Activated naive CD4-positive, alpha-beta T cell treated with anti-CD3 and anti-CD28 coated beads, Interleukin-2, amount 10 ng/mL, durations not matched to agents 7 days and 5 days (primary cell): ENCODE measurements around the gene SLC1A5.

ENCODE experiments used
- CTCF ChIA-PET: fragments of 350-600 bp; sonication (Branson Sonifier 250); formaldehyde crosslinking; loops from one replicate; lab custom pipeline; 2021; ENCODE audit warnings: antibody characterized with exemption; lab: Charles Lee
- DNase-seq: peaks from one replicate; pipeline ENCODE4 v3.0.0-alpha.2; 2020
- H3K27ac Mint-ChIP-seq: one replicate; pipeline ENCODE4 v1.8.0; 2021; ENCODE audit warnings: mild to moderate bottlenecking, moderate library complexity, mixed read lengths
- H3K27me3 Mint-ChIP-seq: one replicate; pipeline ENCODE4 v1.8.0; 2021; ENCODE audit warnings: mild to moderate bottlenecking, mixed read lengths
- H3K36me3 Mint-ChIP-seq: one replicate; pipeline ENCODE4 v1.8.0; 2021; ENCODE audit warnings: mixed read lengths
- H3K4me1 Mint-ChIP-seq: one replicate; pipeline ENCODE4 v1.8.0; 2021; ENCODE audit warnings: mixed read lengths
- H3K4me3 Mint-ChIP-seq: one replicate; pipeline ENCODE4 v1.8.0; 2021; ENCODE audit warnings: mild to moderate bottlenecking, moderate library complexity, mixed read lengths
- H3K9me3 Mint-ChIP-seq: one replicate; pipeline ENCODE4 v1.8.0; 2021; ENCODE audit warnings: mixed read lengths

Gene SLC1A5

GRCh38 chr19:46728208-46728607 lies 60.2 kb downstream of the SLC1A5 start:
- no peak for DNase-seq
- Mint-ChIP-seq H3K4me3 (no peak overlapping the region), H3K36me3 (peaks cover 58% of the 10 kb centered on the region), H3K4me1 (peaks cover 22% of the 10 kb centered on the region), H3K9me3 (no peaks in the 10 kb centered on the region), H3K27ac (no peak overlapping the region), H3K27me3 (no peaks in the 10 kb centered on the region)
- CTCF ChIA-PET: interaction anchor here (0.5 to 5.9 kb wide), 18 partner anchors 9 to 198 kb away, joined by 3 to 73 read pairs (median 4); no protein-coding TSS in a partner anchor

GRCh38 chr19:46727757-46728156 lies 60.6 kb downstream of the SLC1A5 start:
- Mint-ChIP-seq H3K4me3 (no peak overlapping the region), H3K9me3 (no peaks in the 10 kb centered on the region), H3K4me1 (peaks cover 23% of the 10 kb centered on the region), H3K36me3 (peaks cover 58% of the 10 kb centered on the region), H3K27me3 (no peaks in the 10 kb centered on the region), H3K27ac (peak overlapping the region; percentile 72)
- DNase-seq: no peak
- CTCF ChIA-PET: interaction anchor here (0.5 to 5.9 kb wide), 11 partner anchors 9 to 182 kb away, joined by 3 to 73 read pairs (median 5); no protein-coding TSS in a partner anchor

- no peak for DNase-seq
- no peak overlapping the region for H3K27ac Mint-ChIP-seq
- H3K4me1 Mint-ChIP-seq: peaks cover 28% of the 10 kb centered on the region
- H3K27me3 Mint-ChIP-seq: no peaks in the 10 kb centered on the region
- CTCF ChIA-PET: interaction anchor here (1.8 to 5.9 kb wide), 3 partner anchors 8 to 22 kb away, joined by 11 to 73 read pairs (median 40); no protein-coding TSS in a partner anchor
- peaks cover 57% of the 10 kb centered on the region for H3K36me3 Mint-ChIP-seq
- no peaks in the 10 kb centered on the region for H3K9me3 Mint-ChIP-seq
- H3K4me3 Mint-ChIP-seq: no peak overlapping the region
Measured at GRCh38 chr19:46726971-46727501, 61.4 kb downstream of the SLC1A5 start.

GRCh38 chr19:46726551-46726950 lies 61.8 kb downstream of the SLC1A5 start:
- Mint-ChIP-seq H3K27me3 (no peaks in the 10 kb centered on the region), H3K36me3 (peaks cover 55% of the 10 kb centered on the region), H3K4me3 (no peak overlapping the region), H3K27ac (no peak overlapping the region), H3K9me3 (no peaks in the 10 kb centered on the region), H3K4me1 (peaks cover 24% of the 10 kb centered on the region)
- CTCF ChIA-PET: interaction anchor here (3.9 to 5.9 kb wide), 2 partner anchors 12 to 22 kb away, joined by 40 to 73 read pairs; no protein-coding TSS in a partner anchor
- no peak for DNase-seq

- Mint-ChIP-seq H3K9me3 (no peaks in the 10 kb centered on the region), H3K27ac (no peak overlapping the region), H3K4me3 (no peak overlapping the region), H3K27me3 (no peaks in the 10 kb centered on the region), H3K36me3 (peaks cover 54% of the 10 kb centered on the region), H3K4me1 (peaks cover 26% of the 10 kb centered on the region)
- no peak for DNase-seq
- CTCF ChIA-PET: interaction anchor here (5.9 kb wide), 1 partner anchor 21 kb away, joined by 73 read pairs; no protein-coding TSS in a partner anchor
Measured at GRCh38 chr19:46725859-46726393, 62.5 kb downstream of the SLC1A5 start.

- CTCF ChIA-PET: interaction anchor here (1.0 kb wide), 1 partner anchor 63 kb away, joined by 3 read pairs; no protein-coding TSS in a partner anchor
- no peak overlapping the region for H3K4me3 Mint-ChIP-seq
- DNase-seq: no peak
- no peak overlapping the region for H3K27ac Mint-ChIP-seq
- peaks cover 52% of the 10 kb centered on the region for H3K36me3 Mint-ChIP-seq
- H3K9me3 Mint-ChIP-seq: no peaks in the 10 kb centered on the region
- H3K27me3 Mint-ChIP-seq: no peaks in the 10 kb centered on the region
- peaks cover 29% of the 10 kb centered on the region for H3K4me1 Mint-ChIP-seq
Measured at GRCh38 chr19:46725036-46725820, 63.2 kb downstream of the SLC1A5 start.
